ENCODE results near the gene CALD1. TPM values are rescaled to one million over a fixed set of nuclear protein-coding genes. Genes with fewer than 3 reads are reported as not detected.

CALD1 gene
- polyA plus RNA-seq, 2 of the 4 experiments (the other 2 are of a cell fraction) = 136 to 150 TPM

- CTCF ChIA-PET = interaction anchor here (1.3 to 1.9 kb wide), 2 partner anchors 15 to 181 kb away, joined by 3 to 9 read pairs; no protein-coding TSS in a partner anchor
- Histone ChIP-seq H3K27ac (no peak overlapping the region), H3K9me3 (no peaks in the 10 kb centered on the region), H3K4me3 (no peak overlapping the region), H3K4me2 (no peak overlapping the region), H3K4me1 (peaks cover 7% of the 10 kb centered on the region; the same call in 2 of the 3 replicates)
- POLR2A ChIA-PET = no interaction called here
- WGBS (ENCODE audit: missing lambda C conversion rate) = 92% methylated on average over 1 of the region's 1 CpG
- ATAC-seq (no peak), DNase-seq (ENCODE audit: low read depth in 1 of 2, low spot score in 1 of 2) (no peak), FAIRE-seq (no peak)
- no peak for TF ChIP-seq CBX2 (IDR thresholded peaks at IDR 0.05; ENCODE audit: borderline replicate concordance, low read depth)
- no peak for TF ChIP-seq HEYL (CRISPR knock-in tag; IDR thresholded peaks at IDR 0.05)
- no peak for TF ChIP-seq KDM1A (IDR thresholded peaks at IDR 0.05; ENCODE audit: low read depth)
- no peak for TF ChIP-seq HOXB5 (CRISPR knock-in tag; IDR thresholded peaks at IDR 0.05)
- no peak for TF ChIP-seq PHF8 (IDR thresholded peaks at IDR 0.05; ENCODE audit: borderline replicate concordance, low read depth)
- no peak for TF ChIP-seq RCOR1 (IDR thresholded peaks at IDR 0.05; ENCODE audit: low read depth, low read length)
- TF ChIP-seq EP300 (IDR thresholded peaks at IDR 0.05) = no peak
- TF ChIP-seq TFCP2L1 (CRISPR knock-in tag; IDR thresholded peaks at IDR 0.05) = no peak
- TF ChIP-seq CEBPB (IDR thresholded peaks at IDR 0.05) = no peak
- no peak for TF ChIP-seq BHLHE40 (IDR thresholded peaks at IDR 0.05; ENCODE audit: low read depth, low read length)
- TF ChIP-seq CHD2 (IDR thresholded peaks at IDR 0.05; ENCODE audit: low read length, partially characterized antibody) = no peak
- no peak for TF ChIP-seq FOXS1 (CRISPR knock-in tag; IDR thresholded peaks at IDR 0.05)
- no peak for TF ChIP-seq KDM5A (IDR thresholded peaks at IDR 0.05)
- TF ChIP-seq MAX (IDR thresholded peaks at IDR 0.05) = no peak
- no peak for TF ChIP-seq POLR2AphosphoS2 (conservative IDR thresholded peaks at IDR 0.05; ENCODE audit: low read length)
- TF ChIP-seq ELK1 (IDR thresholded peaks at IDR 0.05; ENCODE audit: low read depth, low read length) = no peak
- no peak for TF ChIP-seq ZNF302 (CRISPR knock-in tag; IDR thresholded peaks at IDR 0.05)
- no peak for TF ChIP-seq EHMT2 (IDR thresholded peaks at IDR 0.05; ENCODE audit: low read depth)
- TF ChIP-seq RAD21 (conservative IDR thresholded peaks at IDR 0.05 in 1 of 2, IDR thresholded peaks at IDR 0.05 in 1 of 2) = no peak
Observed at GRCh38 chr7:134870781-134871180, 91.3 kb downstream of the CALD1 start.

- DNase-seq (ENCODE audit: low read depth in 1 of 2, low spot score in 1 of 2) (no peak), FAIRE-seq (no peak)
Observed at GRCh38 chr7:134873253-134873652, 93.8 kb downstream of the CALD1 start.

More at GRCh38 chr7:134873253-134873652, 93.8 kb downstream of the CALD1 start:
- peaks cover 11% of the 10 kb centered on the region; the same call in 2 of the 3 replicates for H3K4me1 ChIP-seq
- no peak for ATAC-seq
- CTCF ChIA-PET = interaction anchor here (1.0 kb wide), 1 partner anchor 56 kb away, joined by 4 read pairs; no protein-coding TSS in a partner anchor
- H3K4me3 ChIP-seq = no peak overlapping the region
- H3K4me2 ChIP-seq = no peak overlapping the region
- POLR2A ChIA-PET = interaction anchor here (1.2 kb wide), 1 partner anchor 18 kb away, joined by 3 read pairs; no protein-coding TSS in a partner anchor
- H3K9me3 ChIP-seq = no peaks in the 10 kb centered on the region
- H3K27ac ChIP-seq = no peak overlapping the region
- WGBS (ENCODE audit: missing lambda C conversion rate) = 95% methylated on average over 6 of the region's 6 CpGs
- TF ChIP-seq TFCP2L1 (CRISPR knock-in tag; IDR thresholded peaks at IDR 0.05) (no peak), CBX2 (IDR thresholded peaks at IDR 0.05; ENCODE audit: borderline replicate concordance, low read depth) (no peak), BHLHE40 (IDR thresholded peaks at IDR 0.05; ENCODE audit: low read depth, low read length) (no peak), MAX (IDR thresholded peaks at IDR 0.05) (no peak), HOXA7 (CRISPR knock-in tag; IDR thresholded peaks at IDR 0.05) (no peak), REST (IDR thresholded peaks at IDR 0.05) (no peak), E2F6 (IDR thresholded peaks at IDR 0.05; ENCODE audit: borderline replicate concordance, low read depth) (no peak), JUNB (IDR thresholded peaks at IDR 0.05) (no peak), RFX5 (IDR thresholded peaks at IDR 0.05) (no peak), HOXB13 (CRISPR knock-in tag; IDR thresholded peaks at IDR 0.05; ENCODE audit: low read depth) (no peak), RCOR1 (IDR thresholded peaks at IDR 0.05; ENCODE audit: low read depth, low read length) (no peak), HES2 (IDR thresholded peaks at IDR 0.05) (no peak)

Data from A549 (cell line).